Measurements from ENCODE around the gene NUP54. TPM values are rescaled to one million over a fixed set of nuclear protein-coding genes. Genes with fewer than 3 reads are reported as not detected.

The NUP54 gene
- total and polyA plus RNA-seq, 2 experiments from 2014 or later = 22.0 to 31.6 TPM

DNA sequence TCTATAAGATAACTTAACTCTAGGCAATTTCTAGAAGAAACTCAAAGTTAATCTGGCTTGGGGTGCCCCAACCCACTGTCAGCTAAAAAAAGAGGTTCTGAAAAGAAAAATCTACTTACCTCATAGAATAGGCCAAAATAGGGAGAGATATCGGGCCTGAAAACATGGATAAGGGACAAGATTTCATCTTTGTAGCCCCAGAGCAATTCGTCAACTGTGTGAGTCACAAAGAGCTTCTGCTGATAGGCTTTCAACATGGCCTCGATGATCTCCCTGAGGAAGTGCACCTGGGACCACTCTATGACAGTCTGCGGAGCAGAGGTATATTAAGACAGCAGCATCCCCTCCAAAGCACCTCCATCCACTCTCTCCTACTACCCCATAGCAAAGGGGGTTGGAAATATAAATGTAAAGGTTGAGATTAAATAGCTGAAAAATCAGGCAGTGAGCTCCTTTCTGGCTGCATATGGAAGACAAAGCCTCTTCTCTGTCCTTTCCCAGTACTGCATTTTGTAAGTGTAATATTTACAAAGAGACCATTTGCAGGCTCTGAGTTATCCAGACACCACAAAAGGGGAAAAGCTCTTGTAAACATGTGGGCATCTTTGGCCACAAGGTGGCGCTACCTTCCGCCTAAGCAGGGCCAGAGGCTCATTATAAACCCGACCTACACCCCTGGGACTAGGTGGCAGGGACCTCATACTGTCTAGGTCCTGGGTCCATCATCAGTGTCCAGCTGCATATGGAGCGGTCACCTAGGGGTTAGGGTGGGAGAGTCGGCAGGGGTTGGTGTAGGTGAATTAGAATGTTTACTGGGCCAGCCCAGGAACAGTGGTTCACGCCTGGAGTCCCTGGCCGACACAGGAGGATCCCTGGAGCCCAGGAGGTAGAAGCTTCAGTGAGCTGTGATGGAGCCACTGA, 31.5 kb upstream of the NUP54 start:
- H3K4me1 ChIP-seq (ENCODE audit: low read depth) = no peaks in the 10 kb centered on the region
- DNase-seq (ENCODE audit: low read depth in 1 of 2, low spot score in 1 of 2) = peak; percentile 88 to 90
- no peaks in the 10 kb centered on the region for H3K27me3 ChIP-seq
- H3K4me3 ChIP-seq = no peak overlapping the region
- H3K27ac ChIP-seq = no peak overlapping the region
- H3K36me3 ChIP-seq = peaks cover 11% of the 10 kb centered on the region
- H3K9me3 ChIP-seq (ENCODE audit: low read depth) = no peaks in the 10 kb centered on the region
- TF ChIP-seq, protein P1, sequence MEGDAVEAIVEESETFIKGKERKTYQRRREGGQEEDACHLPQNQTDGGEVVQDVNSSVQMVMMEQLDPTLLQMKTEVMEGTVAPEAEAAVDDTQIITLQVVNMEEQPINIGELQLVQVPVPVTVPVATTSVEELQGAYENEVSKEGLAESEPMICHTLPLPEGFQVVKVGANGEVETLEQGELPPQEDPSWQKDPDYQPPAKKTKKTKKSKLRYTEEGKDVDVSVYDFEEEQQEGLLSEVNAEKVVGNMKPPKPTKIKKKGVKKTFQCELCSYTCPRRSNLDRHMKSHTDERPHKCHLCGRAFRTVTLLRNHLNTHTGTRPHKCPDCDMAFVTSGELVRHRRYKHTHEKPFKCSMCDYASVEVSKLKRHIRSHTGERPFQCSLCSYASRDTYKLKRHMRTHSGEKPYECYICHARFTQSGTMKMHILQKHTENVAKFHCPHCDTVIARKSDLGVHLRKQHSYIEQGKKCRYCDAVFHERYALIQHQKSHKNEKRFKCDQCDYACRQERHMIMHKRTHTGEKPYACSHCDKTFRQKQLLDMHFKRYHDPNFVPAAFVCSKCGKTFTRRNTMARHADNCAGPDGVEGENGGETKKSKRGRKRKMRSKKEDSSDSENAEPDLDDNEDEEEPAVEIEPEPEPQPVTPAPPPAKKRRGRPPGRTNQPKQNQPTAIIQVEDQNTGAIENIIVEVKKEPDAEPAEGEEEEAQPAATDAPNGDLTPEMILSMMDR (IDR thresholded peaks at IDR 0.05; ENCODE audit: low read depth, low read length) = peak; percentile 93

DNA sequence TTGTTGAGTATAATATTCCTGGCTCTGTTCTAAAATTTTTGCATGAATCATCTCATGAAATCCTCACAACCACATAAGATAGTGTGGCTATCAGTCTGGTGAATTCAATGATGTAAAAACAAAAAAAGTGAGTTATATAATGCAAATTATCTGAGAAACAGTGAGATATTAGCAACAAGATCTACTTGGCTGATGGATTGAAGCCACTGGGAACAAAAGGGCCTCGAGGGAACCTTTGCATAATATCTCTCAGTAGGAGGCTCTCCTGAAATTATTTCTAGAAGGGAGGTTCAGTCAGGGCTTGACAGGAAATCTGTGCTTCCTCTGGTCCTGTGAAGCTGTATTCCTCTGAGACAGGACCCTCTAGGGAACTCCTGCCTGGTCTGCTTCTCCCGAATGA, 30.1 kb upstream of the NUP54 start:
- Histone ChIP-seq H3K36me3 (peaks cover 18% of the 10 kb centered on the region), H3K4me3 (no peak overlapping the region), H3K4me1 (ENCODE audit: low read depth) (no peaks in the 10 kb centered on the region), H3K27me3 (no peaks in the 10 kb centered on the region), H3K9me3 (ENCODE audit: low read depth) (no peaks in the 10 kb centered on the region), H3K27ac (no peak overlapping the region)
- peak in 1 of 2 donors; percentile 58 for DNase-seq (ENCODE audit: low read depth in 1 of 2, low spot score in 1 of 2)
- TF ChIP-seq, protein P1 (IDR thresholded peaks at IDR 0.05; ENCODE audit: low read depth, low read length) = no peak

DNA sequence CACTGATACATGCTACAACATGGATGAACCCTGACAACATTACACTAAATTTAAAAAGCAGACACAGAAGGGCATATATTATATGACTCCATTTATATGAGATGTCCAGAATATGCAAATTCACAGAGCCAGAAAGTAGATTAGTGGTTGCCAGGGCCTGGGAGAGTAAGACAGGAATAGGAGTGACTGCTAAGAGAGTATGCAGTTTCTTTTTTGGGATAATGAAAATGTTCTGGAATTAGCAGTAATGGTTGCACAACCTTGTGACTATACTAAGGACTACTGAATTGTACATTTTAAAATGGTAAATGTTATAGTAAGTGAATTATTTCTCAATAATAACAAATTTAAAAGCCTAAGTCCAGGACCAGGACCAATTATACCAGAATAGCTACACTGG, 29.5 kb upstream of the NUP54 start:
- TF ChIP-seq, protein P1 (IDR thresholded peaks at IDR 0.05; ENCODE audit: low read depth, low read length) = no peak
- Histone ChIP-seq H3K27me3 (no peaks in the 10 kb centered on the region), H3K4me3 (no peak overlapping the region), H3K9me3 (ENCODE audit: low read depth) (no peaks in the 10 kb centered on the region), H3K27ac (no peak overlapping the region), H3K4me1 (ENCODE audit: low read depth) (no peaks in the 10 kb centered on the region), H3K36me3 (peaks cover 18% of the 10 kb centered on the region)
- peak in 1 of 2 donors; percentile 37 for DNase-seq (ENCODE audit: low read depth in 1 of 2, low spot score in 1 of 2)

DNA sequence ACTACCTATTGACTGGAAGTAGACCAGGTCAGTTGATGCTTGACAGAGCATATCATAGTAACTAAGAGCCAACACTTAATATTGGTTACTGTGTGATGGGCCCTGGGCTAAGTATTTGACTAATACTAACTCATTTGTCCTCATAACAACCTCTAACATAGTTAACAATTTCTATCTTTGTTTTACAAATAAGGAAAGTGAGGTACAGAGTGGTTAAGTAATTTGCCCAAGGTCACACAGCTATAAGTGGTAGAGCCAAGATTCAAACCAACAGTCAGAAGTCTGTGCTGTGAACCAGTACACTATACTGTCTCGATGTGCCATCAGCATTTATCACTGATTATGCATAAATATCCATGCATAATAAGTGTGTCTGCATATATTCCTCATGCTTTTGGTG, 27.1 kb upstream of the NUP54 start:
- Histone ChIP-seq H3K4me3 (no peak overlapping the region), H3K27me3 (no peaks in the 10 kb centered on the region), H3K36me3 (peaks cover 20% of the 10 kb centered on the region), H3K27ac (no peak overlapping the region), H3K9me3 (ENCODE audit: low read depth) (no peaks in the 10 kb centered on the region), H3K4me1 (ENCODE audit: low read depth) (no peaks in the 10 kb centered on the region)
- TF ChIP-seq, protein P1 (IDR thresholded peaks at IDR 0.05; ENCODE audit: low read depth, low read length) = no peak
- DNase-seq (ENCODE audit: low read depth in 1 of 2, low spot score in 1 of 2) = no peak

DNA sequence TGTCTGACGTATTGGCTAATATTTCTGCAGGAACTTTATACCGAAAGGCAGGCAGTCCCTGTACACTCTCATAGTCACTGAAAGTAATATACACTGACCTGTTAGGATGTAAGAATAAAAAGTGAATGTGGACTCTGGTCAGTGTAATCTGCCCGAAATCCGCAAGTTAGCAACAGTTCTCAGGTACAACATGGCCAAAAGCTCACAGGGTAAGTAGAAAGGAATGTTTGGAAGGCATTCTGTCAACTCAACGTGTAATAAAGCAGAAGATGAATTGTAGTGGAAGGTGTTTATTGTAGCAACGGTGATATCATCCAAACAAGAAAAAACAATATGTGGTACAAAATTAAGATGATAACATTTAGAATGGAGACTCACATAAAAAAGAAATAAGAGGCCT, 26.0 kb upstream of the NUP54 start:
- no peak for DNase-seq (ENCODE audit: low read depth in 1 of 2, low spot score in 1 of 2)
- TF ChIP-seq, protein P1 (IDR thresholded peaks at IDR 0.05; ENCODE audit: low read depth, low read length) = no peak
- Histone ChIP-seq H3K9me3 (ENCODE audit: low read depth) (no peaks in the 10 kb centered on the region), H3K27ac (no peak overlapping the region), H3K27me3 (no peaks in the 10 kb centered on the region), H3K4me1 (ENCODE audit: low read depth) (no peaks in the 10 kb centered on the region), H3K4me3 (no peak overlapping the region), H3K36me3 (peaks cover 30% of the 10 kb centered on the region)

All from cardiac muscle cell (in vitro differentiated cells and primary cell).